HG02759 (cell line): Measurements from ENCODE around the gene MAGI2.
"Not testable (repeated sequence)": the region's sequence is repeated elsewhere in the genome, so short reads cannot be mapped to it uniquely, and the experiment has no call there.

Source experiments
- ATAC-seq: cut with Tn5 transposase; IDR thresholded peaks from one replicate; pipeline ENCODE4 v1.9.1; 2021; ENCODE audit warnings: mild to moderate bottlenecking, moderate library complexity; ENCODE audit not compliant: unreplicated experiment

MAGI2 gene

DNA sequence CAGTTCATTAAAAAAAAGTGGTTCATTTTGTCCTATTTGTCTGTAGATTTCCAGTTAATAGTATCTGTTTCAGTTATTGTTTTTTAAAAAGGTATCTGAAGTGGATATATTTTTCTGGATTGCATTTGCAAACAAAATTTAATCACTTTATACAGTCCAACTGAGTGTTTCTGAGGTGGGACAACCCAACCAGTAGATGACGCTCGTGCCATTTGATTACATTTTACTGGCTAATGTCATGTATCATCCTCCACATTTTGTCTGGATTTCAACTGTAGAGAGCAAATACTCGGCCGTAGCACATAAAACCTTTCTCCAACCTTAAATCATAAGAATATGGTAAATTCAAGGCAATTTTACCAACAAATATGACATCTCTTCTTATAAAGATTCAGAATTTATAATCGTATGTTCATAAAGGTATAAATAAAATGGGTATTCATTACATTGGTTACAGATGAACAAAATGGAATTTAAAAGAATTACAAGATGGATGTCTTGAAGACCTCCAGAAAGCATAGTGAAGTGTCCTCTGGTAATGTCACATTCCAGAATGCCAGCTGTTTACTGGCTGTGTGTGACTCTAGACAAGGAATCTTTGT lies 865.9 kb downstream of the MAGI2 start:
- no peak for ATAC-seq

DNA sequence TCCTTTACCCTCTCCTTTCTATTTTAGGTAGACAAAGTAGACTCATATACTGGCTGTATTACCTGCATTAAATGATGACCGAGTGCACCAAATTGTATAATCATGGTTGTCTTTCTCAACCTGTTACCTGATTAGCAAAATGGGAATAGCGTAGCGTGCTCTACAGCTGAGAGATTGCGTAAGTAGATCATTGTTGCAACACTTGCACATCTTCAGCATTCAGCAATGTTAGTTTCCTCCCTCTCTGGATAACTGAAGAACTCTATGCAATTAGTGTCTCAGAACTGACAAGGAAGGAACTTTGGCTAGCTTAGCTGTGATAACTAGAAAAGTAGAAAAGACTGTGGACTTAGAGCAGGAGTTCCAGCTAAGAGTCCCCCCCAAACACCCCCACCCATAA lies 867.5 kb downstream of the MAGI2 start:
- no peak for ATAC-seq

DNA sequence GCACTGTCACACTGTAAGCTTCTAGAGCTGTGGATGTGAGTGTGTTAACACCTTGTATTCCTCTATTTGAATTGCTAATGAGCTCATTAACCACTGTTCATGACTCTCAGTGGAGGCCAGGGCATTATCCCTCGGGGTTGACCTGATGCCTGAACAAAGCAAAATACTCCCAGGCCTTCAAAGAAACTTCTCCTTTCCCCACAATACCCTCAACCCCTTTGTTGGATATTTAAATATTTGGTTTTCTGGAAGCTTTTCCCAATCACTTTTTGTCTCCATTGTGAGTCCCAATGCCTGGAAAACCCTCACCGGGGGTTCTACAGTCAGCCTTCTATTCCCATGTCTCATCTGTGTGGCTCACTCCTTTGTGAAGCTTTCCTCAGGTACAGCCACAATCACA lies 874.8 kb downstream of the MAGI2 start:
- no peak for ATAC-seq

DNA sequence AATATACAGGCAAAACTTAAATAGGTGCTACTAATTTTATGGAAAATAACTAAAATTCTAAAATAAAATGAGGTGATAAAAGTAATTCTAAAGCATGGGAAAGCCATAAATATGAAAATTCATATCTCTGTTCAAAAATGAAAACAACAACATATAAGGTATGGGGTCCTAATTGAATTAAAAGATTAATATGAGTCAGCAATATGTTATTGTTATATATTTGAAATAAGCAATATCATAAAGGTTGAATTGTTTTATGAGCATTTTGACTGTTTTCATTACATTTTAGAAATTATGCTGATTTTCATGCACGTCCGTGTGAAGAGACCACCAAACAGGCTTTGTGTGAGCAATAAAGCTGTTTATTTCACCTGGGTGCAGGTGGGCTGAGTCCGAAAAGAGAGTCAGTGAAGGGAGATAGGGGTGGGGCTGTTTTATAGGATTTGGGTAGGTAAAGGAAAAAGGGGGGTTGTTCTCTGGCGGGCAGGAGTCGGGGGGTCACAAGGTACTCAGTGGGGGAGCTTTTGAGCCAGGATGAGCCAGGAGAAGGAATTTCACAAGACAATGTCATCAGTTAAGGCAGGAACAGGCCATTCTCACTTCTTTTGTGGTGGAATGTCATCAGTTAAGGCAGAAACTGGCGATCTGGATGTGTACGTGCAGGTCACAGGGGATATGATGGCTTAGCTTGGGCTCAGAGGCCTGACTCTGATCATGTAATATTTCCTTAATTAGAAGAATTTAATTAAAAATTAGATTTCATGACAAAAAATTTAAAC lies 876.1 kb downstream of the MAGI2 start:
- ATAC-seq: not testable (repeated sequence)

DNA sequence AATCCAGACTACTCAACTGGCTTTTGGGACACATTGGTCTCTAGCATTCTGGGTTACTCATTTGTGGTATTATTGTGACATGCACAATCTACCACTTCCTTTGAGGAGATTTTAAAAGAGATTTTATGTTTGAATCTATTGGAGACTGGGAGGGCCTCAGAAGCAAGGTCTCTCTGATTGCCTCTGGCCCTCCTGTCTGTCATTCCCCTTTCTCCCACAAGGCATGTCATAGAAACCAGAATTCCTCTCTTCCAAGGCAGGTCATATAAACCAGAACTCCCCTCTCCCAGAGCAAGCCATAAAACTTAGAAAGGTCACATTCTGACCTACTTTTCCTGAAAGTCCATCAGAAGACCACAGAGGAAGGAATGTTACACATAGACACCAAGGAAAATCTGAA lies 877.2 kb downstream of the MAGI2 start:
- no peak for ATAC-seq

DNA sequence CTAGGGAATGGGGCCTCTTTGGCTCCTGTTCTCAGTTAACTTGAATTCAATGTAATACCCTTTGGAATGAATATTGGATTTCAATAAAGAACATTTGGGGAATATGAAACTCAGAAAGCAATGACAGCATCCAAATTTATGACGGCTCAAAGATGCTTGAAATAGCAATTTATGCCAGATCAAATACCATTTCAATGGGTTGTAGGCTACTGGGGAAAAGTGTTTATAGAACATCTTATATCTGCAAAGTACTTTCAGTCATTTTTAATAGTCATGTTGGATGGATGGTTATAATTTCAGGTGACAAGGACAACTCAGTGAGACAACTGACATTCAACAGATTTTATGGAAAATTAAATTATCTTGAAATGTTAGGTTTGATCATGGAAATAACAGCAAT lies 882.2 kb downstream of the MAGI2 start:
- no peak for ATAC-seq

DNA sequence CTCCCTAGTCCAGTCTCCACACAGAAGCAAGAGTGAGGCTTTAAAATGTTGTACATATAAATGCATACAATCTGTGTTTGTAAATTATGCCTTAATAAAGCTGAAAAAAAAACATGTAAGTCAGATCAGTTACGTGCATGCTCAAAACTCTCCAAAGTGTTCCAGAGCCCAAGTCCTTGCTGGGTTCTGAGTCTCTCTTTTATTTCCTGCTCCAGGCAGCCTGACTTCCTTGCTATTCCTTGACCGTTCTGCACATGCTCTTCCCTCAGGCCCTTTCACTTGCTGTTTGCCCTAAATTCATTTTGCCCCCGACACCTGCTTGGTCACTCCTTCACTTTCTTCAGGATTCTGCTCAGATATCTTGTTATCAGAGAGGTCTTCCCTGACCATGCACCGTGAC lies 884.8 kb downstream of the MAGI2 start:
- ATAC-seq: no peak

DNA sequence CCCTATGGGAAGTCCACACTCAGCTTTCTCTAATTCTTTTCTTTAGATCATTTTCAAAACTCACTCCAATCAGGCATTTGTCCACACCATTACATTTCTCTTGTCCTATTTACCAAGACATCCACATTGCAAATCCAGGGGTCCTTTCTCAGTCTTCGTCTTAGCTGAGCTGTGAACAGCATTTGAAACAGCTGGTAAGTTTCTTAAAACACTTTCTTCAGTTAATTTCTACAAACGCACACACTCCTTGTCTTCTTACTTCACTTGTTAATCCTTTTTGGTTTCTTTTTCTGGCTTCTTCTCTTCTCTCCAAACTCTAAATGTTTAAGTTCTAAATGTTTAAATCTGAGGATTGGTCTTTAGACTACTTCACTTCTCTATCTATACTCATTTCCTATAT lies 885.6 kb downstream of the MAGI2 start:
- no peak for ATAC-seq

DNA sequence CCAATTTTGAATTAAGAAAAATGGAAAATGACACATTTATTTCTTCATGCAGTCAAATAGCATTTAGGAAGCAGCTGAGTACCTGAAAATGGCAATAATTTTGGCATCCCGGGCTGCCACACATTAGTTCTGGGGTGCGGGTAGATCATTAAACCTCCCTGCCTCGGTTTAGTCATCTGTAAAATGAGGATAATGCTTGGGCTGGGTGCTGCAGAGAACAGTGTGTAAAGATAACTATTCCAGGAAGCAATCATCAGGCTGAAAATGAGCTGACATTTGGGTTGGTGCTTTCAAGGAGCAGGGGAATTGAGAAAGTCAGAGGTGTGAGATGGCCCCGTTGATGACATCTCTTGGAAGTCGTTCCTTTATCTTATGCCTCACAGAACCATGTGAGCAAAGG lies 887.7 kb downstream of the MAGI2 start:
- ATAC-seq: no peak

DNA sequence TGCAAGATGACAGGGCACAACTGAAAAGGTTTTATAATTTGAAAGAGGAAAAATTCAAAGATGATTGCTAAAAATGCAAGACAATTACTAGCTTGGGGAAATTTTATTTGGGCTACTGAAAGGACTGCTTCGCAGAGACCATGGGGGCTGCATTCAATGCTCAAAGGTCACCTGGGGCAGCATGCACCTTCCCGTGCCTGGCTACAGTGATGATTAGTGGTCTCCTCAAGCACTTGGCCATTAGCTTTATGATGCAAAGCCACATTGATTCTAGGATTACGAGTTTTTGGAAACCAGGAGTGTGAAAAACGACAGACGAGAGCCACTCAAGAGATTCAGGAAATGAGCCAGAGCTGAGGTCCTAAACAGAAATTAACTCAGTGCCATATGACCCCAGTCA lies 890.3 kb downstream of the MAGI2 start:
- no peak for ATAC-seq

DNA sequence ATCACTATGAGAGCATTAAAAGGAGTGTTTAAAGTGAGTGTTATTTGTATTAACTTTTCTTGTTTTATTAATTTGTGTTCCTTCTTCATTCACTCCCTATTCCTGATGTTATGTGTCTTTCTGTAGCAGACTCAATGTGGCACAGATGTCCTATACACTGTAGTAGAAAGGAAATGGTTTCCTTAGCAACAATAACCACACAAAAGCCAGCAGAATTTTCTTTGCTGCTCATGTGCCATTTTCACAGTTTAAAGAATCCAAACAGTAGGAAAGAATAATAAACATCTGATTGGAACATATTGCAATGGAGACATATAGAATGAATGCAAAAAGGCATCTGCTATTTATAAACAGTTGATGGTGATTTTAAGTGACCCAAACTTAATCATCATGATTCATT lies 891.3 kb downstream of the MAGI2 start:
- no peak for ATAC-seq

DNA sequence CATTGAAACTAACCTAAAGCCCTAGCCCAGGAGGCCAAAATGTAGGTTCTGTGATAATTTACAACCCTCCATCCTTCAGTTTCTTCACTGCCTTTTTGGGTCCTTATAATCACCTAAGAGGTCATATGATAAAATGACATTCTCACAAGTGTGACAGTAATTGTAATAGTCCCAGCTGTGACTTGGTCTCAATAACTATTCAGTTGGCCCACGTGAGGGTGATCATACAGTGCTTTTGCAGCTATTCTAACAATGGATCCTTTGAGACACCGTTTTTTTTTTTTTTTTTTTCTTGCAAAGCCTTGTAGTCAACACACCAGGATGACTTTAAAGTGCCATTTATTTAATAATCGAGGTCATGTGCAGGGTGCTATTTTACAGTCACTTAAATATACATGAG lies 894.9 kb downstream of the MAGI2 start:
- ATAC-seq: no peak

DNA sequence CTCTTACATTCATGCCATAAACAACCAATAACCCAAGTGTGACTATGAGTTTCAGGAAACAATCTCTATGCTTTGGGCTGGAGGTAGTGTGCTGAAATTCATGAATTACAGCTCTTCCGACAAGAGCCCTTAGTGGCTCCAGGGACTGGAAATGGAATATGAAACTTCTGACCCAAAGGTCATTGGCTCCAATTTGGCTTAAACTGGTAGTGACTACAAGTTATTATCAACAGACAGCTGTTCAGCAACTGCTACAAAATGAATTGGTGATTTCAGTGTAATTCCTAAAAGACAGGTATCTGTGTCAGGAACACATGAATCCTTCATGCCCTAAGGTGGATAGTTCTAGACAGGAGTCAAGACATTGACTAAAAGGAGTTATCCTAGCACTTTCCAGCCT lies 909.5 kb downstream of the MAGI2 start:
- ATAC-seq: no peak

DNA sequence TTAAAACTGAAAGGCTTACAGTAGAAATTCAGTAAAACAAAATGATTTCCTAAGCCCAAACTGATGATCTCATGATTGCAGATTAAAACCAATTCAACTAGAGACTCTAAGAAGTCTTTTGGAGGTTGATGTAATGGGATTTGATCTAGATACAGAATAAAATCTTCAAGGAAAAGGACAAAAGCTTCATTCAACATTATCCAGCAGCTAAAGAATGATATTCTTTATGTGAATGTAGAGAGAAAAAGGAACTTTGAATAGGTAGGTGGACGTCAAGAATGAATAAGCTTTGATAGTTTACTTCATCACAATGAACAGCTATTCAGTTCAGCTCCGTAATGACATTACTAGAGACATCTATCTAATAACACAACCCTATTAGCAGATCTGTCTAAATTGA lies 910.5 kb downstream of the MAGI2 start:
- ATAC-seq: no peak

DNA sequence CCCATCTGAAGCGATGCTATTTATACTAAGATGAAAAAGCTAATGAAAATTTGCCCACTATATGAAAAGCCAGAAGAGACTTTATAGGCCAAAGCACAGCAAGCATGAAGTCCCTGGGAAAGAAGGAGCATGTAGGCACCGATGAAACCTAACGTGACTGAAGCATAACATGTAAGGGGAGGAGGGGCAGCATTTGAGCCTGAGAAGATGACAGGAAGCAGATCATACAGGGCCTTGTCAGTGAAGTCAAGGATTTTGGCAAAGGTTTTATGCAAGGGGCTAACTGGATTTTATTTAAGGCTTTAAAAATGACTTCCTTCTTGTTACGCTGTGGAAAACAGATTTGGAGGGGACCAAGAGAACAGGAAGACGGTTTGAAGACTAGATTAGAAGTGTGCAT lies 910.9 kb downstream of the MAGI2 start:
- ATAC-seq: no peak

DNA sequence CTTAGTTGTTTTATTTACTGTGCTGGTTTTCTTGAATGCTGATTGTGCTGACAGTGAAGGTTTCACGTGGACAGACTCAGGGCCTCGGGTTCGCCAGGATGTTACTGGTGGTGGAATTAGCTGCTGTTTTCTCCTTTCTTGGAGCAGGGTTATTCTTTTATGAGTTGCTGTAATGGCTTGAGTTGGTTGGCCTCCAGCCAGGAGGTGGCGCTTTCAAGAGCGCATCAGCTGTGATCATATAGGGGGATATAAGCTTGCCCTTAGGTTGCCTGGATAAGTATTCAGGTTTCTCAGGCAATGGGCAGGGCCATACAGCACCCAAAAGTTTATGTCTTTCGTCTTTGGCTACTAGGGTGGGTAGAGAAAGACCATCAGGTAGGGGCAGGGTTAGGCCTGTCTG lies 913.6 kb downstream of the MAGI2 start:
- no peak for ATAC-seq

DNA sequence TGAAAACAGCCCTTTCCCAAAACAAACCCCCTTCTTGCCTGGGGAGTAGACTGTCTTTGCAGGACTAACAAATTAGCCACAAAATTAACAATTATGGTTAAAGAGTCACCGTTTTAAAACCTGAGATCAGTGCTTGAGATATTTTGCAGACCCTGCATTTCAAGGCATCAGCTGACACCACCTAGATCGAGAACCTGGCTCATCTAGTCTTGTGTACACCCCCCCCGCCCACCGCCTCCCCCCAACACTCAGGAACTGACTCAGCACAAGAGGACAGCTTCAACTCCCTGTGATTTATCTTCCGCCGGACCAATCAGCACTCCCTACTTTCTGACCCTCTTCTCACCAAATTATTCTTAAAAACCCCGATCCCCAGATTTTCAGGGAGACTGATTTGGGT lies 917.8 kb downstream of the MAGI2 start:
- ATAC-seq: no peak

DNA sequence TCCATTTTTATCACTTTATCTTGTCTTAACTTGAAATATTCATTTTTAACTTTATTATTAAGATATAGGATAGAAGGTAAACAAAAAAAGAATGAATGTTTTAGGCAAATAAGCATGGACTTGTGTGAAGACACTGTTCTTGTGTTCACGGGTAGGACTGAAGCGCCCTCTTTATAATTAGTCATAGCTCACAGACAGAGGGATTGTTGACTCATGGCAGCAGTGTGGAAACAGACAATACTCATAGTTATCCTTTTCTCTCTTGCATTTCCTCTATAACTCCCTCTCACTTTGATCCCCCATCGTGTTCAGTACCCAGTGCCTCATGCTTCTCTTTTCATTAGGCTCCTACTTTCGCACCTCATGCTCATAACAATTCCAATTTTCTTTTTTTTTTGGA lies 923.1 kb downstream of the MAGI2 start:
- no peak for ATAC-seq

DNA sequence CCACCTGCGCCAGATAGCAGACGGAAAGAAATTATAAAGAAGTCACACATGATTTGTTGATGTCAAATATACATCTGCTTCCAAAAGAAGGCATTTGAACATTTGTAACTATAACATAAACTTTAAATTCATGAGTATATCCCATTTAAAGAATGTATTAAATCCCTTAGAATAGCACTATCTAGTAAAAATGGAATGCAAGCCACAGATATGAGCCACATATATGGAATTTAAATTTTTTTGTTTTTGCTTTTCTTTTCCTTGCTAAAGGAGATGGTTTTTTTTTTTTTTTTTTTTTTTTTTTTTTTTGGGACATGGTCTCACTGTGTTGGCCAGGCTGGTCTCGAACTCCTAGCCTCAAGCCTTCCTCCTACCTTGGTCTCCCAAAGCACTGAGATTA lies 924.1 kb downstream of the MAGI2 start:
- ATAC-seq: no peak

DNA sequence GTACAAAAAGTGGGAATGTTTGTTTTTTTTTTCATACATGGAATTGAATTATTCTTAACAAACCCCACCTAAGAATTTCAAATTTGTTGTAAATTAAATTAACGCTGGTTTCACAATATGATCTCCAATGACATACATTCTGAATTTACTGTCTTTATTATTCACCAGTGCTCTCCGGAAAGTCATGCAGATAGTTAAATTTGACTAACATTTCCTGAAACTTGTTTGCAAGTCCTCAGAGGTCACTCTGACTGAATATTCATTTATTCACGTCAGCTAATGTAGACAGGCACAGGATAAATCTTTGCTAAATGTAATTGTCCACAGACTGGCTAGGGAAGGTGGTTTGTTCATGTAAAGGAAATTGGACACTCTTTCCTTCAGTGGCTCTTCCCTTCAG lies 924.5 kb downstream of the MAGI2 start:
- ATAC-seq: no peak

DNA sequence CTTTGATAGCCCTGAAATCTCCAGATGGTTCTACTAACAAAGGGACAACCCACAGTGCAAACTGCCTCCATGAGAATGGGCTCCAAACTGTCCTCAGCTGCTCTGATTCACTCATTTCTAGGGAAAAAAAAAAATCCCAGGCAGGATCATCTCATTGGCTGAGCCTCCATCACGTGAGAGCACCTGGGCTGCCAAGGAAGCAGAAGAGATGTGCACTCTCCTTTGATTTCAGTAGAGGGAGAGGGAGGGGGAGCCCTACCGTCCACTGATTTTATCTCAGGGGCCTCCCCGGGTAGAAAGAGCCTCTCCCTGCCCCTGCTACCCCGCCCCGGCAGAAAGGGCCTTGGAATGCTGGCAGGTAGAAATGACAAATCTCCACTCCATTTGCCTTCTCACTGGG lies 929.5 kb downstream of the MAGI2 start:
- ATAC-seq: no peak

DNA sequence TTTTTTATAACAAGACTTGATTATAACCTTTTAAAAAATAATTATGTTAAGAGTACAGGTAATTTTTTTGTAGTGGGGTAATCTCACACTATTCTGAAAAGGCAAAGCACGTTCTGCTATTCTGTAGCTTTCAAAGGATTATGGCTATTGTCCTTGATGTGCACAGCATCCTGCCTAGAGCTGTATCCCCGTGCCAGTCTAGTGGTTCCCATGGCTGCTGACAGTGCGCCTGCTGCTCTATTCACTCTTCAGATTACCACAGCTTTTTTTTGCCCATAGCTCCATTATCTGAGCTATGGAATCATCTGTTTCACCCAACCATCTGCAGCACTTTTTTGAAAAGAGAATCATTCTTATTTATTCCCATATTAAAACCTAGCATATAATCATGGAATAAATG lies 931.5 kb downstream of the MAGI2 start:
- no peak for ATAC-seq

DNA sequence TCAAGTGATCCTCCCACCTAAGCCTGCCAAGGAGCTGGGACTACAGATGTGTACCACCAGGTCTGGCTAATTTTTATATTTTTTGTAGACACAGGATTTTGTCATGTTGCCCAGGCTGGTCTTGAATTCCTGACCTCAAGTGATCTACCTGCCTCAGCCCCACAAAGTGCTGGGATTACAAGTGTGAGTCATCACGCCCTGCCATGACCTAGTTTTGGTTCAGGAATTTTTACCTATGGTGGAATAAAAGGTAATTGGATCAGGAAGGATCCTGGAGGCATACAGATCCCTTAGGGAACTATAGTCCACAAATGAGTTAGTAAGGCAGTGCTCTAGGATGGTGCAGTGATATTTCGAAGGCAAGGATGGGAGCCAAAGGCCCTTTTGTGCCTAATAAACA lies 937.0 kb downstream of the MAGI2 start:
- no peak for ATAC-seq
